ENCODE data around the gene GNA14.

DNA sequence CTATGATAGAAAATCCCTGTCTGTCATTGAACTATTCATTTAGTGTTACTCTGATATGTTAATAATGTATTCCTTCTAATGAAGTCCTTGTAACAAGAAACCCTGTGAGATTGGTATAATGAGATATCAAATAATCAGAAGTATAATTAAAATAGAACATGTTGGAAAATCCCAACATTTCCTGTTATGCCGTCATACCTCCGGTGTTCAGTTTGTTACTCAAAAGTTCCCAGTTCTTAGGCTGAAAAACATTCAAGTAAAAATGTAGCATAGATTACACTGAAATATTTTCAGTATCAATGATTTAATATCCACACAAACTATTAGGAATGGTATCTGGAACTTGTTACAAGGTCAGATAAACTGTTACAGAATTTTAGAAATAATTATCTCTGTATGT lies 227.5 kb downstream of the GNA14 start:
- TF ChIP-seq YY1 (IDR thresholded peaks at IDR 0.05; ENCODE audit: insufficient read depth, insufficient read length) (no peak), ZNF274 (IDR thresholded peaks at IDR 0.05; ENCODE audit: low read depth, low read length) (no peak), SUZ12 (IDR thresholded peaks at IDR 0.05; ENCODE audit: extremely low read depth, insufficient read depth, insufficient read length) (no peak)
